H1 (cell line): ENCODE results near the gene RERE. TPM values are rescaled to one million over a fixed set of nuclear protein-coding genes. Genes with fewer than 3 reads are reported as not detected.

Experiments used
- CBX8 ChIP-seq: fragments of 300-800, 300-1000 bp; sonication (generic); IDR thresholded peaks from 2 replicates; pipeline ENCODE4 v1.7.1; 2016; ENCODE audit warnings: low read depth, low read length, borderline replicate concordance
- EZH2 ChIP-seq: fragments of 200-600 bp; sonication (generic); IDR thresholded peaks from 2 replicates; pipeline ENCODE4 v1.7.1; 2012; ENCODE audit warnings: low read depth, mild to moderate bottlenecking, moderate library complexity, low read length, inconsistent platforms; ENCODE audit not compliant: severe bottlenecking
- YY1 ChIP-seq: IDR thresholded peaks from 2 replicates; pipeline ENCODE4 v1.6.1; 2011; ENCODE audit warnings: low read depth, mild to moderate bottlenecking, low read length
- polyA plus RNA-seq, 7 experiments: library from polyadenylated mRNA; depleted of rRNA in 3 of 7; stranded (reverse) in 5 of 7; unstranded in 2 of 7; fragments of >200 nt in 5 of 7; fragments of 200-250 nt in 2 of 7; gene quantifications; 1 replicate in 5 of 7; 2 replicates in 1 of 7; 4 replicates in 1 of 7; pipeline versions ENCODE4 v1.2.1 to v1.2.3, GENCODE V29; 2011 to 2013; ENCODE audit warnings: missing spikeins in 2 of 7, mixed read lengths in 2 of 7
- total RNA-seq: library from RNA; stranded (reverse); fragmentation: NEBNext Ultra II Directional; extraction: Animal tissue kit (Norgen Biotek cat#: 25700); gene quantifications from 2 replicates; pipeline ENCODE4 v1.2.1, GENCODE V29; 2021

Gene RERE
- total and polyA plus RNA-seq, 2 of the 8 experiments (the other 6 are each of a cell fraction or from before 2014, with no cell fraction given): 15.3 to 142 TPM

DNA sequence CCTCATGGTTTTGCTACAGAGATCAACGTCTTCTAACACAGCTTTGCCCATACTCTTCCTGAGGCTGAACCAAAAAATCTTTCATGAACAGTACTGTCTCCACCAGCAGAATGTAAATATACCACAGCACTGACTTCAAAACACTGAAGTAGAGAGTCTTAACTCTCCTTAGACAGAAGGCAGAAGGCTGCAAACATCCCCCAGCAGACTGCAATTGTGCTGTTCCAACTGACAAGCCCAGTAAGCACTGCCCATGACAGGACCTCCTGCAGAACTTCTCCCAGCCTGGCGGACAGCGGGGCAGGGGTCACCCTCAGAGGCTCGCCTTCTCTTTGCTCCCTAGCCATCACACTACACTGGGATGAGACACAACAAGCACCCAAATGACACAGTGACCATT, 218.7 kb downstream of the RERE start (continued):
- no peak for TF ChIP-seq CBX8
- no peak for TF ChIP-seq EZH2
- no peak for TF ChIP-seq YY1
